Inflammatory macrophage treated with lipopolysaccharide for 1 hour (primary cell): ENCODE measurements around the gene GAREM1.

ENCODE experiments used
- DNase-seq, 2 donors: peaks; one replicate each; pipeline ENCODE4 v3.0.0-alpha.2; 2020 to 2022

GAREM1 gene

DNA sequence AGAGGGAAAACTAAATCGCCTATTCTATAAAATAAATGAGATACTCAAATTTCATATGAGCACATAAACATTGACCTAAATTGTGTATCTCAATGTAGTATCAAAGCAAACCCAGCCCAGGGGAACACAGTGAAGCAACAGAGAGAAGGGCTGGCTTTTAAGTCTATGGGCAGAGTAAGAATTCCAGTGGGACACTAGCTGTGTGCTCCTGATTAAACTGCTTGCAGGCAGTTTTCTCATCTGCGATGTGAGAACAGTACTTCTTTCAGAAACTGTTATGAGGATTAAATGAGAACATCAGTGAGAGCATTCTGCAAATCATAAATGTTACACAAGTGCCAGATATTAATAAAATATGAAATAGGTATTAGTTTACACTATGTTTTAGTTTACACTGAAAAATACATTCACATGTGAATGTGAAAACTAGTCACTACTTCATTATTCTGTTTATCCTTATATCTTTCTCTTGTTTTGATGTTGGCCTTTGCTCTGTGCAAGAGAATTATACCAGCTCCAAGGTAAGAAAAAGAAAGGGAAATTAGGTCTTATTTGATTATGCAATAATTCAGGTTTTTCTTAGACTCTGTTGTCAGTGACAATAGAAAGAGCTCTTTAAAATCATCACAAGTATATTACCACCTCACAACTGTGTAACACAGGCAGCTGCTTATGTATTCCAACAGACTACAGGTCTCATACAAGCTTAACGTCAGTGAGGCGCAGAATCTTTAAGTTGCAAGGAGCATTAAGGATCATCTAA lies 47.5 kb downstream of the GAREM1 start:
- DNase-seq = no peak

DNA sequence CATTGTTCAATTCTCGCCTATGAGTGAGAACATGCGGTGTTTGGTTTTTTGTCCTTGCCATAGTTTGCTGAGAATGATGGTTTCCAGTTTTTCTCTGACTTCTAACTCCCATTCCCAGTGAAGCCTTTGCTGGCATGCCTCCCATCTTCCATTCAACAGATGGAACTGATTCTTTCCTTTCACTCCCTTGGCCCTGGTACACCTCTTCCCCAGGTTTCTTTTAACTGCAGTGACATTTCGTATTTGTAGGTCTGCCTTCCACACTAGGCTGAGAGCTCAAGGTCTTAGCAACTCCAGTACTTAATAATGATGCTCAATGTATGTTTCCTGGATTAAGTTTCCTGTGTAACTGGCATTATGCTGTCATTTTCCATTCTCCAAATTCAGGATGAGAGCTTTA lies 48.5 kb downstream of the GAREM1 start:
- no peak for DNase-seq

GRCh38 chr18:32420084-32420750 lies 50.5 kb downstream of the GAREM1 start:
- DNase-seq = peak; percentile 15 to 25

DNA sequence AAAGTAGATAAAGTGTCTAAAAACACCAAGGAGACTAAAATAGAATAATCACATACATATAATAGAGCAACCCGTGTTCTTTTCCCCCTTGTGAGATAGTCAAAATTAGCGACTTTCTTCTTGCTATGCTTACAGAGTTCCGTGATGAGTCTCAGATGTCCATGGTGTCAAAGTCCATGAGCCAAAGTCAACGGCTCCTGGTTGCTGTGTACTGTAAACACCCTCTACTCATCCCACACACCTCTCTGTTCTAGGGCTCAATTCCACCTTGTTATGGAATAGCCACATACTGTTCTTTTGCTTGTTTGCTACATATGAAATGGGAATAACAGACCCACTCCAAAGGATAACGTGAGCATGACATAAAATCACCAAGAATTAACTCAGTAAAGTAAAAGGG lies 52.5 kb downstream of the GAREM1 start:
- DNase-seq = no peak

DNA sequence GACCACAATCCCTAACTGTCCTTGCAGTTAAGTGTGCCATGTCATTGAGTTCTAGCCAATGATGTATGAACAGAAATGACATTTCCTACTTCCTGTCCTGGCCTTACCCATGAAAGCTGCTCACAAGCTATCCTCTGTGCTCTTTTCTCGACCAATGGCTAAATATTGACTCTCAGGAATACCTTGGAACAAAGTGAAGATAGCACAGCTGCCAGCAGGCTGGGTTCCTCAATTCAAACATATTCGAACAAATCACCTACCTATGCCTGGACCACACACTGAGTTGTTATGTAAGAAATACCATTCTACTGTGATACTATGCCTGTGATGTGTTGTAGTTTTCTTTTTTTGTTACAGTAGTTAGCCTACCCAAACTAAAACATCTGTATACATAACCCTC lies 65.1 kb downstream of the GAREM1 start:
- DNase-seq = no peak

DNA sequence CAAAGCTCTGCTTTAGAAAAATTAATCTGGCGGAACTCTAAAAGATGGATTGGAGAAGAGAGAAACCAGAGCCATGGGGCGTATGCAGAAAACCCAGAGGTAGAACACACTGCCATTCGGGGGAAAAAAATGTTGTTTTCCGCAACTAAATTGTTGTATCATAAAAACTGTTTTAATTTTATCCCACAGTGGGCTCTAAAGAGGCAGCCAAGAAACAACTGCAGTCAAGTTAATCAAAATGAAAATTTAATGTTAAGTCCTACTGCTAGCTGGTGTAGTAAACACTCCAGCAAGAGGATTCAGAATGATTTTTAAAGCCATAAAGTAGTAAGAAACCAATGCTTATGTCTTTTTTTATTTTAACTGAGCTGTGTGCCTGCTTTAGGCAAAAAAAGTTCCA lies 69.1 kb downstream of the GAREM1 start:
- DNase-seq = no peak

GRCh38 chr18:32393407-32393806 lies 77.3 kb downstream of the GAREM1 start:
- no peak for DNase-seq

GRCh38 chr18:32391126-32391525 lies 79.6 kb downstream of the GAREM1 start:
- no peak for DNase-seq

- no peak for DNase-seq
These were observed 80.8 kb downstream of the GAREM1 start for GRCh38 chr18:32389858-32390257.

- DNase-seq = no peak
These were observed 81.5 kb downstream of the GAREM1 start for GRCh38 chr18:32389191-32389590.

- DNase-seq = no peak
These were observed 84.2 kb downstream of the GAREM1 start for GRCh38 chr18:32386471-32386870.

DNA sequence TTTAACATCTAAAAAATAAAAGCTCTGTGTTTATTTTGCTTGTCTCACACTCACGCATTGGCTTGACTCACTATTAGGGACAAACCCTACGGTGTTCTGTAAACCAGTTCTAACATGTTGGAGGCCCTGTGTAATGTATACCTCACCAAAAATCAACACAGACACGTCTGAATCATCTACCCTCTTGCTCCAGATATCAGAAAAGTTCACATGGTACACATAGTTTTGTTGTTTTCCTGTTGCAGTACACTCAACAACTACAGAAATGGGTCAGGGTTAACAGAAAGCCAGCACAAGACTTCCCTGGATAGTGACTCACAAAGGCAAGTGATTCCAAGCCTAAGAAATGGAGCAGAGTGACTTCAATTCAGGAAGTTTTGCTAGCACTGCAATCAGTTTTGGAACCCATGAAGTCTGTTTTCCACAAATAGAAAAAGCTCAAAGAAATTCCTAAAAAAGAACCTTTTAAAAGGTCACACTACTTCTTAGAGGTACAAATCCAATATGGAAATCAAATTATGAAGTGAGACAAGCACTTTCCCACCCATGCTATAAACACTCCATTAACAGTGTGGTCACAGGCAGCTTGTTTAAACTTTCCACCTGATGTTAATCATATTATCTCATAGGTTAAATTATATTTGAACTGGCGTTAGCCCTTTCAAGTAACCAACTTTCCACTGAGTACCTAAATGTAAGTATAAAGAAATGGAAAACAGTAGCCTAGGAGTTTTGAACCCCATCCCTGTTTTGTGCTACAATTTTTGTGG lies 87.4 kb downstream of the GAREM1 start:
- DNase-seq = no peak

- DNase-seq = no peak
These were observed 88.9 kb downstream of the GAREM1 start for GRCh38 chr18:32381761-32382160.

GRCh38 chr18:32380559-32380958 lies 90.1 kb downstream of the GAREM1 start:
- DNase-seq = no peak

- DNase-seq = no peak
These were observed 90.8 kb downstream of the GAREM1 start for GRCh38 chr18:32379891-32380290.

DNA sequence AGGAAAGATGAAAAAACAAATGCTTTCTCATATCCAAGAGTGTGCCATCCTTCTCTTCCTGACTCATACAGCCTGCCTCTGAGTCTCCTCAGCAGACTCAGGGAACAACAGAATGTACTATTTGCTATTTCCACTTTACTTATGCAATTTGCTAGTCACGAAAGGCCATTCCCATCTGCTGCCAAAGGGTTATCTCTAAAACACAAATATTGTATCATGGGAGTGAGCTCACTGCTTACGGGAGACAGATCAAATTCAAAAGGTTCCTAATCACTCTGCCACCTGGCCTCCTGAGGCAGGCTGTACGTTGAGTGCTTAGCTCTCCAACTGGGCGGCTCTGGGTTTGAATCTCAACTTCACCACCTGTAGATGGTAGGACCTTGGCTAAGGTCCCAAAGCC lies 92.0 kb downstream of the GAREM1 start:
- DNase-seq = no peak

- no peak for DNase-seq
These were observed 96.7 kb downstream of the GAREM1 start for GRCh38 chr18:32373995-32374394.

DNA sequence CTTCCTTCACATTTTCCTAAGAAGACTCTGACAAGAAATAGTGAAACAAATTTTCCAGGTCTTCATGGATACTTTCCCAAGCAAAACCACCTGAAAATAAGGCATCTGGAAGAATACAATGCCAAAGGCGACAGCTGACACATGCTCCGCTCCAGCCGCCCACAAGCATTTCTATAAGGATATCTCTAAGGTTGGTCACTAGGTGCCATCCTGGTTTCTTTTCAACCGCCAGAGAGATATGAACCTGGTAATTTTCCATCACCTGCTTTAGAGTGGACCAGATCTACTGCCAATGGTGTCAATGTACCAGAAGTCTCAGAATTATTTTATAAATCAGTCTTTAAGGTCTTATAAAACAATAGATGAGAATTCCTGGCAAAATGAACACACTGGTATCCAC lies 97.2 kb downstream of the GAREM1 start:
- DNase-seq = no peak

- no peak for DNase-seq
These were observed 98.2 kb downstream of the GAREM1 start for GRCh38 chr18:32372381-32373061.

DNA sequence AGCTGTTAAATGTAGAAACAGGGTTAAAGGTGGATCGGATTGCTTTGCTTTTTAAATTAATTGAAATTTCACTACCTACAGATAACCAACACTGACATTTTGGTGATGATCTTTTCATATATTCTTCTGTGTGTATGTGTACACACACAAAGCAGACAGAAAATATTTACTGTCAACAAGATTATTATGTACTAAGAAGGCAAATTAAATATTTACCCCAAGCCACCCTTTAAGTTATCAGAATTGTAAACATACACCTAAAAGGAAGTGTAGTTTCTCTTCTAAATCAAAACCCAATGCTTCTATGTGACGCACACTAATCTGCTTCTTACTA lies 98.7 kb downstream of the GAREM1 start:
- DNase-seq = no peak

DNA sequence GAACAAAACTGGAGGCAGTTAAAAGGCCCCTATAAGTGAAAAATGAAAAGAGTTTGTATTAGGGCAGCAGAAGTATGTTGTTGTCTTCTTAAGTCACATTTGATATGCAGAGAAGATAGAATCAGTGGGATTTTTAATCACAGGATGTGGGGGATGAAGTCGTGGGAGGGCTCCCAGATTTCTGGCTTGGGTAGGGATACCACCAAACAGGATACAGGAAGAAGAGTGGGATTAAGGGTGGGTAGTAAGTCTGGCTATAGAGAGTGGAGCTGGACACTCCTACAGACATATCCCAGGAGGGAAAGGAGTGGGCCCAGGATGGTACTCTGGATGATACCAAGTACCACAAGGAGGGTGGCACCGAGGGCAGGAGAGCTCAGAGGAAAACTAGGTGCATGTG lies 99.3 kb downstream of the GAREM1 start:
- no peak for DNase-seq

- DNase-seq = no peak
These were observed 101.7 kb downstream of the GAREM1 start for GRCh38 chr18:32368991-32369390.

DNA sequence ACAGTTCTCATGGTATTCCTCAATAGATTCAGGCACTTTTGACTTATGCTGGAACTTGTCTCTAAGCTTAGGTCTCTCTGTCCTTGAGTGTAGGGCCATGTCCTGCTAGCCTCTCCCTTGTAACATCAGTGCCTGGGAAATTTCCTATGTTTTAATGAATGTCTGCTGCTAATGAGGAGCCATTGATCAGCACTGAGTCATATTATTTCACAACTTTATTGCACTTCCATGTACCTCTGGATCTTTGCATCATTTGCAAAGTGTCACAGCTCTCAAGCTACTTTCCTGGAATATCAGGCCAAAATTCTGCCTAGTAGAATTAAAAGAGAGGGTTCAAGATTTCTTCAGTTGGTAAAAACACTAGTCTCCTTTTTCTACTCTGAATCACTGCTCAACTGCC lies 102.5 kb downstream of the GAREM1 start:
- no peak for DNase-seq
